Activated T-helper 1 cell treated with anti-CD3 and anti-CD28 coated beads, Interleukin-2, amount 50 U/mL, for 16 hours (primary cell): ENCODE results near the gene MYBPC1.
"Not testable (repeated sequence)": the region's sequence is repeated elsewhere in the genome, so short reads cannot be mapped to it uniquely, and the experiment has no call there.

Experiments
- DNase-seq, 2 donors: peaks; one replicate each; pipeline ENCODE4 v3.0.0-alpha.2; 2020; ENCODE audit warnings: low read depth in 1 of 2, low spot score in 1 of 2

The MYBPC1 gene

DNA sequence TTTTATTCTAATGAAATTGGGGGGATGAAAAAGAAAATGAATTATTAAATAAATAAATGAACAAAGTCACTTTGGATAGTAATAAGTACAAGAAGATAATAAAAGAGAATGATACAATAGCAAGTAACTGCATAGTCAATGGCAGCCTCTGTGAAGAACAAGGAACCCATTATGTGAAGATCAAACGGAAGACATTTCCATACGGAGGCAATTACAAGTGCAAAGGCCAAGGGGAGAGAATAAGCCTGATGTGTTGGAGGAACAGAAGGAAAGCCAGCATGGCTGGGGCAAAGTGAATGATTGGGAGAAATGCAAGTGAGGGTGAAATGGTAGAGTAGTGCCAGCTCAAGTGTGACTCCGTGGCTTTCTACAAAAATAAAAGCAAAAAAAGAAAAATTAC lies 58.7 kb downstream of the MYBPC1 start:
- DNase-seq: no peak

DNA sequence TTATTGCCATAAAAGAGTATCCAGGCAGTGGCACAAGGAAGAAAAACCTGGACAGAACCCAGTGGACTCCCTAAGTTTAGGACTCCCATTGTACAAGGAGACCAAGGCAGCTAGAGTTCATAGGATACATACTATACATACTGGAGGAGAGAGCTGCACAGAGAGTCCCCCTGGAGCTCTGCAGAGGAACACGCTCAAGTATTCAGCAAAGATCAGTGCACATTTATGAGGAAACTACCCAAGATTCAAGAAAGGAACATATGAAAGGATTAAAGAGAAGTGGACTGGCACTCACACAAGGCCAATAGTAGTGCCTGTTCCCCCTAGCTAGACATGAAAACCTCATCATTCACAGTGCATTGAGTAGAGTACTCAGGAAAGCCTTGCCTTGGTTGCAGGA lies 59.7 kb downstream of the MYBPC1 start:
- no peak for DNase-seq

GRCh38 chr12:101655393-101655792 lies 60.6 kb downstream of the MYBPC1 start:
- DNase-seq: no peak

DNA sequence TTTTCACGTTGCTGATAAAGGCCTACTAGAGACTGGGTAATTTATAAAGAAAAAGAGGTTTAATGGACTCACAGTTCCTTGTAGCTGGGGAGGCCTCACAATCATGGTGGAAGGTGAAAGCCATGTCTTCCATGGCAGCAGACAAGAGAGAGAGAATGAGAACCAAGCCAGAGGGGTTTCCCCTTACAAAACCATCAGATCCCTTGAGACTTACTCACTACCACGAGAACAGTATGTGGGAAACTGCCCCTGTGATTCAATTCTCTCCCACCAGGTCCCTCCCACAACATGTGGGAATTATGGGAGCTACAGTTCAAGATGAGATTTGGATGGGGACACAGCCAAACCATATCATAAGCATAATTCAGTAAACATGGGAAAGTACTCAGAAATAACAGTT lies 65.9 kb downstream of the MYBPC1 start:
- not testable (repeated sequence) for DNase-seq

GRCh38 chr12:101663298-101663697 lies 68.5 kb downstream of the MYBPC1 start:
- no peak for DNase-seq

GRCh38 chr12:101664992-101665391 lies 70.2 kb downstream of the MYBPC1 start:
- no peak for DNase-seq

DNA sequence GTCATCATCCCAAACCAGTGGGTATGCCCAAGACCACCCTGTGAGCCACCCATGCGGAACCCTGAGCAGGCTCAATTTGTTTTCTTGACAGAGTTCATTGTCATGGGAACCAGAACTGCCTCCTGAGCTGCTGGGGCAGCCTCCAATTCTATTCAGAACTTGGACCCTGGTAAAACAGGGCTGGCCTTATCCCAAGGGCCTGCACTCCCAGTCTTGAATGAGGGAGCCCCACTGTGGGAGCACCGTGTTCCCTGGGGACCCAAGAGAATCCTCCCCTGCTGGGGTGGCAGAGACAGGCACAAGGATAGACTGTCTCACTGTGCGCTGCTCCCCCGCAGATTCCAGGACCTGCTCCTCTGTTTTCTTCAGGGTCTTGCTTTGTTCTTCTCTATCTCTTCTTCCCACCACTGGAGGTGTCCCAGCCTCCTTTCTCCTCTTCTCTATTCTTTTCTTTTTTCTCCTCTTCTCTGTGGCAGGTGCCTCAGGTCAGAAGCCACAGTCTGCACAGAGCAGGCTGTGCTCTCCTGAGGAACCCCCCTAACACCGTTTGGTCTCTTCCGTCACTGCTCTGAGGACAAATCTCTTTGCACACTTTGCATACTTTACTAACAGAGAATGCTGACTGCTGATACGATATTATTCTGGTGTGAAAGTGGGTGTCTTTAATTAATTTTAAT lies 71.4 kb downstream of the MYBPC1 start:
- DNase-seq: no peak

DNA sequence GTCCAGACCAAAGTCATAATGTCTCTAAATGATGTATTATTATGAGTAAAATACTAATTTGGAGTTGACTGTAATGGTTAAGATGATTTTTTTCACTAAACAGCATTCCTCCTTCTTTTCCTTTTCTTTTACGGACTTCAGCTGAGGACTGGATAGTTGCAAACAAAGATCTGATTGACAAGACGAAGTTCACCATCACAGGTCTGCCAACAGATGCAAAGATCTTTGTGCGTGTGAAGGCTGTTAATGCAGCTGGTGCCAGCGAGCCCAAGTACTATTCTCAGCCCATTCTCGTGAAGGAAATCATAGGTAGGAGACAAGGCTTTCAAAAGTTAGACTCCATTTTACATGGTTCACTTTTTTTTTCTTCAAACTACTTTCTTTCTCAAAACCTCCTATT lies 72.8 kb downstream of the MYBPC1 start:
- DNase-seq: no peak

DNA sequence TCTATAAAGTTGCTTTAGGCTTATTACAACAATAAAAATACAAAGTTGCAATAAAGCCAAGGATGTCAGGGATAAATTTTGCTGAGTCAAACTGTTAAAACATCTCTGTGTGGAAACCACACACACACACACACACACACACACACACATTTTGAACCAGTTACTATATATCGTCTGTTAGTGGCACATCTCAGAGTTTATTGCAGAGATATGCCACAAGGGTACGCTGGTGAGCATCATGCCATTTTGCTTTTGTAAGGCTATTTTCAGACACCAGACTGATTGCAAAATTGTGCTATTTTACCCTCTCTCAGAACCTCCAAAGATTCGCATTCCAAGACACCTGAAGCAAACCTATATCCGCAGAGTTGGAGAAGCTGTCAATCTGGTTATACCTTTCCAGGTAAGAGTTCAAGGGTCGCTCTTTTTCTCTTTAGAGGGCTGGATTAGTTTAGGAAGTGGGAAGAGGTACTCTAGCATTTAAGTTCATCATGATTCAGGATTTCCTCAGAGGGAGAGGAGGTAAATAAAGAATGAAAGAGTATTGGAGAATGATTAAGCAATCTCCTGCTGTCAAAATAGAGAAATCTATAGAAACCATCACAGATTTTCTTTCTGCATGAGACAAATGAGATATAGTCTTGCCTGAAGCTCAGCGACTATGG lies 75.4 kb downstream of the MYBPC1 start:
- DNase-seq: no peak

DNA sequence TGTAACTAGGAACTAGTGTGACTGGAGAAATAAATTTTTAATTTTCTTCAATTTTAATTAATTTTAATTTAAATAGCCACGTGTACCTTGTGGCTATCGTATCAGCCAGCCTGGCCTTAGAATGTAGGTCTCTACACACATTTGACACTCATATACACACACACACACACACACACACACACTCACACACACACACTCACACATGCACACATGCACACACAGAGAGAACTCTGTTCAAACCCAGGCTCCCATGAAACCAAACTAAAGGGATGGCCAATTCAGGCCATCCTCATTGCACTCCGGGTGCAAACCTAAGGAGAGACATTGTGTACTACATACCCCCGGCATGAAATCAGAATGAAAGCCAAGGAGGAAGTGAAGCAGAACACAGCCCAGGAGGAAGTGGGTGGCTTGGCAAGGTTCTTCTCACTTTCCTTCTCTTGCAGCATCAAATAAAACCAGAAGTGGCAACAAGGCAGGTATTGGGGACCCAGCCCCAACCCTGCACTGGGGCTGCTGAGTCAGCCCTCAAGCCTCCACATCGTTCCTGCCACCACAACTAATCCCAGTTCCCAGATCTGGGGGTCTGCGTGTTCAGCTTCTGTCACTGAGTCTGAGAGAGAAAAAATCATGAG lies 76.5 kb downstream of the MYBPC1 start:
- DNase-seq: no peak

GRCh38 chr12:101671833-101672232 lies 77.1 kb downstream of the MYBPC1 start:
- DNase-seq: no peak

DNA sequence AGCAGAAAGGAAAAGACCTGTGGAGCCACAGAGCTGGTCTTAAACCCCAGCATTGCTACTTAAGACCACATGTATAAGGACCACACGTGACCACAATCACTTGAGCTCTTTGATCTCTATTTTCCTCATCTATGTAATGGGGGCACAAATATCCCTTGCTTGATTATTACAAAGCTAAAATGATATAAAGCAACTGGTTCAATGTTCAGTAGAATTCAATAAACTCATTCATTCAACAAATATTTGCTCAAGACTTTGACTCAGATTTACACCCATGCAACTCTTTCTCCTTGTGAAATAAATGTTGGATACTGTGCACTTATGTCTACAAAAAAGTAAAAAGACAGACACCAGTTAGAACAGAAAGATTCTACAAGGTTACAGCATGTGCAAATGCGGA lies 80.8 kb downstream of the MYBPC1 start:
- no peak for DNase-seq

- not testable (repeated sequence) for DNase-seq
Observed at GRCh38 chr12:101676497-101676896, 81.7 kb downstream of the MYBPC1 start.

DNA sequence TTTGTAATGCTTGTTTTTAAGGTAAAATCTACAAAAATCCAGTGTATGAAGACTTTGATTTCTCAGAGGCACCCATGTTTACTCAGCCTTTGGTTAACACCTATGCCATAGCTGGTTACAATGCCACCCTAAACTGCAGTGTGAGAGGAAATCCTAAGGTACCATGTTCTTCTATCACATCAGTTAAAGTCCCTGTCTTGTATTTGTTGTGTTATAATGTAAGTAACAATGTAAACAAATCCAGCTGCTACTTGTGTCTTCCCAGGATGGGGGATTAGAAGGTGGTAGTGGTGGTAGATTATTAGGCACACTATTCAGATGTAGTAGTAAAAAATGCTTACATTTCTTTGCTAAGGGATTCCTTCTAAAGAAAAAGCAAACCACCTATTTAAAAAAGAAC lies 83.3 kb downstream of the MYBPC1 start:
- DNase-seq: no peak

DNA sequence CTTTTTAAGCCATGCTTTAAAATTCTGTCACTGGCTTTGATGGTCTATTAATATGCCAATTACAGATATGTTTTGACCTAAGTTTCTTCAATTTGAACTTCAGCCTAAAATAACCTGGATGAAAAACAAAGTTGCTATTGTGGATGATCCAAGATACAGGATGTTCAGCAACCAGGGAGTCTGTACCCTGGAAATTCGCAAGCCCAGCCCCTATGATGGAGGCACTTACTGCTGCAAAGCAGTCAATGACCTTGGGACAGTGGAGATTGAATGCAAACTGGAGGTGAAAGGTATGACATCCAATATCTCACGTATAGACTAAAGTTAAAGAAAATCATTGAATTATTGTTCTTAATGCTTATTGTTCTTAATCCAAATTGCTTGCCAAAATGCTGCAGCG lies 85.5 kb downstream of the MYBPC1 start:
- no peak for DNase-seq

DNA sequence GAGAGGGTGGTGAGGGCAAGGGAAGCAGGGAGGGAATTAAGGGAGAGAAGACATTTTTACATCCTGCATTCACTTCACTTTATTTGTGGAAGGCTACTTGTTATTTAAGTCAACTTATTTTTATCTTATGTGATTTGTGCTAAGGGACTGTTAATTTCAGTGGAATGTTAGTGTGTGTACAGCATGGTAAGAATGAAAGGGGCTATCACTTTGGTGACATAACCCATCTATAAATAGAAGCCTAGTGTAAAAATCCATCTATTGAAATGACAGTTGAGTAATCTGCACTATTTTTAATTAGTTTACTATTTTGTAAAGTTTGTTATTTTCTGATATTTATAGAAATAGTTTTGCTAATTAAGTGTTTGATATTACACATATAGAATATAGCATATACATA lies 85.9 kb downstream of the MYBPC1 start:
- no peak for DNase-seq

GRCh38 chr12:101681627-101682026 lies 86.9 kb downstream of the MYBPC1 start:
- DNase-seq: not testable (repeated sequence)

- DNase-seq: no peak
Observed at GRCh38 chr12:101685092-101685491, 90.3 kb downstream of the MYBPC1 start.

GRCh38 chr12:101686176-101686575 lies 91.4 kb downstream of the MYBPC1 start:
- no peak for DNase-seq

GRCh38 chr12:101690544-101691098 lies 95.8 kb downstream of the MYBPC1 start:
- no peak for DNase-seq

DNA sequence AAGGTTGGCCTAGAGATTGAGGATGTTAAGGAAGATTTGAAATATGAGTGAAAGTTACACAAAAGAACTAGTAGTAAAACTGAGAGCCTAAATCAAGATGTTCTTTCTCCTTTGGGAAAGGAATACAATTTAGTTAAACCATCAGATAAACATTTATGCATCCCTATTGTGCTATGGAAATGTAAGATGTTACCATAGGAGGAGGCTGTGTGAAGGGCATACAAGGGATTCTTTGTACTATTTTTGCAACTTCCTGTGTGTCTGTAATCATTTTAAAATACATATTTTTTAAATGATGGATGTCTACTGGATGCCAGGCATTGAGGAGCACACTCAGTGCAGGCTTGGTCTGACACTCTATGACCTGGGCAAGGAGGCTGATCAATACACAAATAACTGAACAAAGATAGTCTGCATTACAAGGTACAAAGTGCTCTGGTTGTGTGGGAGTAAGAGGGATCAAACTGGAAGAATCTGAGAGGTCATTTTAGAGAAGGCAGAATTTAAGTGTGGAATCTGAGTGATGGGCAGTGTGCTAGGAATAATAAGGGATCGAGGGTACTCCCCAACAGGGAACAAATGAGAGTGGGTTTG lies 96.8 kb downstream of the MYBPC1 start:
- no peak for DNase-seq

DNA sequence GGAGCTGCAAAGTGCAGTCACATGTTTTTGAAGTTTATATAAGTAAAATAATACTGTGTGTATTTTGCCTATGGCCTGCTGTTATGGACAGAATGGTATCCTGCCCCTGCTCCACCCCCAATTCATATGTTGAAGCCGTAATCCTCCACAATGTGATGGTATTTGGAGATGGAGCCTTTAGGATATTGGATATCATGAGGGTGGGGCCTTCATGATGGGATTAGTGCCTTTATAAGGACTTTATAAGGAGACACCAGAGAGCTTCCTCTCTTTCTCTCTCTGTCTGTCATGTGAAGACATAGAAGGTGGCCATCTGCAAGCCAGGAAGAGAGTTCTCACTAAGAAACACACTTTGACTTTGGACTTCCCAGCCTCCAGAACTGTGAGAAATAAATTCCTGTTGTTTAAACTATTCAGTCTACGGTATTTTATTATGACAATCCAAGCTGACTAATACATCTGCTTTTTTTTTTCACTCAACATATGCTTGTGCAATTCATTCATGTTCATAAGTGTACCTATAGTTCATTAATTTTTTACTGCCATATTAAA lies 99.6 kb downstream of the MYBPC1 start:
- DNase-seq: no peak
